OCI-LY3 (cell line): Measurements from ENCODE around the gene EIF4E1B.

Source experiments
- H2AFZ ChIP-seq: fragments of 200-600, 300-600 bp; shearing (Covaris generic); 2 replicates; pipeline ENCODE4 v1.6.0; 2014; ENCODE audit warnings: antibody characterized with exemption, low read depth, low read length
- H3K27ac ChIP-seq: fragments of 200-600, 300-600 bp; sonication (generic); 2 replicates; pipeline ENCODE4 v1.5.1; 2014; ENCODE audit warnings: mild to moderate bottlenecking, low read length, moderate library complexity, mixed read lengths
- H3K27me3 ChIP-seq: fragments of 200-600, 300-600 bp; sonication (generic); 2 replicates; pipeline ENCODE4 v1.6.1; 2014; ENCODE audit warnings: low read depth, low read length, mixed read lengths
- H3K36me3 ChIP-seq: fragments of 200-600, 300-600 bp; sonication (generic); replicated peaks from 2 replicates; pipeline ENCODE3; 2014; ENCODE audit warnings: low read depth, low read length, mixed read lengths
- H3K4me1 ChIP-seq: fragments of 300-600, 200-600 bp; sonication (generic); 2 replicates; pipeline ENCODE4 v1.6.1; 2014; ENCODE audit warnings: low read length, mixed read lengths
- H3K4me2 ChIP-seq: fragments of 200-600, 300-600 bp; sonication (generic); 2 replicates; pipeline ENCODE4 v1.6.1; 2014; ENCODE audit warnings: low read length, mixed read lengths
- H3K4me3 ChIP-seq: fragments of 300-600, 200-600 bp; sonication (generic); 2 replicates; pipeline ENCODE4 v1.5.1; 2014; ENCODE audit warnings: antibody characterized with exemption, mild to moderate bottlenecking, low read length, moderate library complexity
- H3K79me2 ChIP-seq: fragments of 300-600, 200-600 bp; shearing (Covaris generic); 2 replicates; pipeline ENCODE4 v1.6.1; 2014; ENCODE audit warnings: mild to moderate bottlenecking, low read length, mixed read lengths
- H3K9ac ChIP-seq: fragments of 300-600, 200-600 bp; shearing (Covaris generic); 2 replicates; pipeline ENCODE4 v1.6.0; 2014; ENCODE audit warnings: mild to moderate bottlenecking, low read length, moderate library complexity
- H3K9me3 ChIP-seq: fragments of 200-600, 300-600 bp; shearing (Covaris generic); 2 replicates; pipeline ENCODE4 v1.6.1; 2014; ENCODE audit warnings: low read length, mixed read lengths; ENCODE audit not compliant: insufficient read depth
- H4K20me1 ChIP-seq: fragments of 200-600, 300-600 bp; sonication (generic); 2 replicates; pipeline ENCODE4 v1.6.1; 2016; ENCODE audit warnings: low read length, mixed read lengths; ENCODE audit not compliant: insufficient read depth
- EZH2phosphoT487 ChIP-seq: fragments of 200-600 bp; shearing (Covaris generic); IDR thresholded peaks from 2 replicates; pipeline ENCODE4 v1.6.1; 2018; ENCODE audit warnings: antibody characterized with exemption, mixed run types, low read depth
- TF ChIP-seq, protein P1 (sequence below): fragments of 200-600, 300-600 bp; sonication (generic); IDR thresholded peaks from 2 replicates; pipeline ENCODE4 v1.5.1; 2014; ENCODE audit warnings: antibody characterized with exemption, low read length, low read depth

The EIF4E1B gene

DNA sequence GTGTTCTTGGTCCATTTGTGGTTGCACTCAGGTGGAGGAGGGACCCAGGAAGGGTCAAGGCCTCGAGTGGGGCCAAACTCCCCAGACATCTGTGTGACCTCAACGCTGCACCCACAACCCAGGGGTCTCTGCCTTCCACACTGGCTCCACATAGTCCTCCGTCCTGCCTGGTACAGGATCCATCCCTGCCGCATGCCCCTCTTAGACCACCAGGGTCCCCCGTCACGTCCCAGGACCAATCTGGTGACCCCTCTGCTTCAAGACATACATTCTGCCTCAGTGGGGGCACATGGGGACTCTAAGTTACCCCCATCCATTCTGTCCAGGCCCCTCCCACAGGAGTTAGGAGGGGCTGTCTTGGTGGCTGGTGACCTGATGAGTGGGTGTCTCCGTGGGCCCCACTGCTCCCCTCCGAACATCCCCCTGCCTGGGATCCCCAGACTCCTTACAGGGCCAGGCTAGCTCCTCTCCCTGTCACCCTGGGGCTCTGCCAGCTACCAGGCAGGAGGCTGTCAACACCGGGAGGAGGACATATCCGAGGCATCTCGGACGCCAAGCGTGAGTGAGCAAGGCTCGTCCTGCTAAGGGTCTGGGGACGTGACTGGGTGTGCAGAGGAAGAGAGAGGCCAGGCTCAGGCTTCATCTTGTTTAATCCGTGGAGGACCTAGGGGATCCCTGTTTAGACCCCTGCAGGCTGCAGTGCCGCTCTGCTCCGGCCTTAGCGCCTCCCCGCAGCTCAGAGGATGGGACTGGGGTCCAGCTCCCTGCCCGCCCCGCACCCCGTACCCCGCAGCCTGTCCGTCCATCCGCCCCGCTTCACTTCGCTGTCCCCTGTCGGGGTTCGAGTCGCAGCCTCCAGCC is 49.1 kb downstream of the EIF4E1B start:
- TF ChIP-seq, protein P1, sequence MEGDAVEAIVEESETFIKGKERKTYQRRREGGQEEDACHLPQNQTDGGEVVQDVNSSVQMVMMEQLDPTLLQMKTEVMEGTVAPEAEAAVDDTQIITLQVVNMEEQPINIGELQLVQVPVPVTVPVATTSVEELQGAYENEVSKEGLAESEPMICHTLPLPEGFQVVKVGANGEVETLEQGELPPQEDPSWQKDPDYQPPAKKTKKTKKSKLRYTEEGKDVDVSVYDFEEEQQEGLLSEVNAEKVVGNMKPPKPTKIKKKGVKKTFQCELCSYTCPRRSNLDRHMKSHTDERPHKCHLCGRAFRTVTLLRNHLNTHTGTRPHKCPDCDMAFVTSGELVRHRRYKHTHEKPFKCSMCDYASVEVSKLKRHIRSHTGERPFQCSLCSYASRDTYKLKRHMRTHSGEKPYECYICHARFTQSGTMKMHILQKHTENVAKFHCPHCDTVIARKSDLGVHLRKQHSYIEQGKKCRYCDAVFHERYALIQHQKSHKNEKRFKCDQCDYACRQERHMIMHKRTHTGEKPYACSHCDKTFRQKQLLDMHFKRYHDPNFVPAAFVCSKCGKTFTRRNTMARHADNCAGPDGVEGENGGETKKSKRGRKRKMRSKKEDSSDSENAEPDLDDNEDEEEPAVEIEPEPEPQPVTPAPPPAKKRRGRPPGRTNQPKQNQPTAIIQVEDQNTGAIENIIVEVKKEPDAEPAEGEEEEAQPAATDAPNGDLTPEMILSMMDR = no peak
- TF ChIP-seq EZH2phosphoT487 = no peak

DNA sequence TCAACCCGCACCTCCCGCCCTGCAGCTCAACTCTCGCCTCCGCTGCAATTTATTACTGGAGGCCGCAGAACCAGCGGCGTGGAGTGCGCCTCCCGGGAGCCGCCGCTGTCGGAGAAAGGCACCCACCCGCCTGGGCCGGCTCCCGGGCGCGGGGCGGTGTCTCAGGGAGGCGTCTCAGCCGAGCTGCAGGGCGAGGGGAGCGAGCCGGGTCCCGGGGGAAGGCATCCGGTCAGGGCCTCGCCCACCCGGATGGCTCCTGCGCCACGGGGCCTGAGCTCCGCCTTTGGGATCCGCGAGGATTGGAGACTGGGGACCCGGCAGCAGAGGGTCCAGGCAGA is 49.7 kb downstream of the EIF4E1B start:
- TF ChIP-seq EZH2phosphoT487 = no peak
- TF ChIP-seq, protein P1 = no peak
- Histone ChIP-seq H3K4me3 (no peak overlapping the region), H3K4me1 (peaks cover 10% of the 10 kb centered on the region), H3K27me3 (peaks cover 24% of the 10 kb centered on the region), H3K4me2 (no peak overlapping the region), H3K36me3 (no peaks in the 10 kb centered on the region), H2AFZ (no peak overlapping the region), H3K9me3 (no peaks in the 10 kb centered on the region), H3K9ac (no peak overlapping the region), H3K27ac (no peak overlapping the region), H4K20me1 (no peaks in the 10 kb centered on the region), H3K79me2 (no peaks in the 10 kb centered on the region)

More for the DNA sequence above, 49.1 kb downstream of the EIF4E1B start:
- no peaks in the 10 kb centered on the region for H3K9me3 ChIP-seq
- H3K27ac ChIP-seq = no peak overlapping the region
- H4K20me1 ChIP-seq = no peaks in the 10 kb centered on the region
- H3K36me3 ChIP-seq = no peaks in the 10 kb centered on the region
- H3K4me3 ChIP-seq = no peak overlapping the region
- peaks cover 10% of the 10 kb centered on the region for H3K4me1 ChIP-seq
- peaks cover 18% of the 10 kb centered on the region for H3K27me3 ChIP-seq
- H3K4me2 ChIP-seq = no peak overlapping the region
- no peak overlapping the region for H3K9ac ChIP-seq
- no peak overlapping the region for H2AFZ ChIP-seq
- H3K79me2 ChIP-seq = no peaks in the 10 kb centered on the region

DNA sequence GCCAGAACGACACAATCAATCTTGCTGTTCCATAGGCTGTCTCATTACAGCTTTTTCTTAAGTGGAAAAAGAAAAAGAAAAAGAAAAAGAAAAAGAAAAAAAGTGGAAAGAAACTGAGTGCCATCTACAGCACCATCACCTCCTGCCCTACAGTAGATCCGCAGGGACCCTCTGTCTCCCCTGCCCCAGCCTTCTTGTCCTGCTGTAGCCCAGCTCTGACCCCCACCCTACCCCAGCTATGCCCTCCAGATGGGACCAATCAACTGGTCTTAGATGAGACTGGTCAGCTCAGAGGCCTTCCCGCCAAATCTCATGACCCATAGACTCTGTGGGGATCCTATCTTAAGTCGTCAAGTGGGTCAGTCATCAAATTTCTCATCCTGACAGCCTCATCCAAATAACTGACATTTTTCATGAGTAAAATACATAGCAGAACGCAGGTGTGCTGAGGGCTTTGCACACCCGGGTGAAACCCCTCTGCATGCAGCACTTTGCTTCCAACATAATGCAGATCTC is 51.6 kb downstream of the EIF4E1B start:
- H3K36me3 ChIP-seq = no peaks in the 10 kb centered on the region
- TF ChIP-seq EZH2phosphoT487 = no peak
- TF ChIP-seq, protein P1 = no peak
- no peak overlapping the region for H3K4me3 ChIP-seq
- H3K9me3 ChIP-seq = no peaks in the 10 kb centered on the region
- no peak overlapping the region for H3K27ac ChIP-seq
- H4K20me1 ChIP-seq = no peaks in the 10 kb centered on the region
- peaks cover 31% of the 10 kb centered on the region for H3K27me3 ChIP-seq
- no peak overlapping the region for H3K4me2 ChIP-seq
- no peaks in the 10 kb centered on the region for H3K79me2 ChIP-seq
- no peak overlapping the region for H2AFZ ChIP-seq
- H3K4me1 ChIP-seq = no peaks in the 10 kb centered on the region
- H3K9ac ChIP-seq = no peak overlapping the region

DNA sequence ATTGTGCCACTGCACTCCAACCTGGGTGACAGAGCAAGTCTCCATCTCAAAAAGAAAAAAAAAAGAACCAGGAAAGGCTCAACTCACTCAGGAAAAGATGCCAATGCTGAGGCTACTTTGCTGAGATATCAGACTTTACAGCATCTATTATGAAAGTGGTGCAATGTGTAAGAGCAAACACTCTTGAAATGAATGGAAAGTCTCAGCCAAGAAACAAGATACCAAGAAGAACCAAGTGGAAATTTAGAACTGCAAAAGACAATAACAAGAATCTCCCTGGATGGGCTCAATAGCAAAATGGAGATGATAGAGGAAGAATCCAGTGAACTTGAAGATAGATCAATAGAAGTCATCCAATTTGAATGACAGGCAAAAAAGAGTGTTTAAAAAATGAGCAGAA is 54.5 kb downstream of the EIF4E1B start:
- Histone ChIP-seq H3K36me3 (no peaks in the 10 kb centered on the region), H3K27ac (no peak overlapping the region), H3K9ac (no peak overlapping the region), H2AFZ (no peak overlapping the region), H3K9me3 (no peaks in the 10 kb centered on the region), H3K79me2 (no peaks in the 10 kb centered on the region), H3K4me3 (no peak overlapping the region), H3K27me3 (peaks cover 31% of the 10 kb centered on the region), H4K20me1 (no peaks in the 10 kb centered on the region), H3K4me1 (no peaks in the 10 kb centered on the region), H3K4me2 (no peak overlapping the region)
- TF ChIP-seq, protein P1 = no peak
- no peak for TF ChIP-seq EZH2phosphoT487
